Esophagus (tissue), 2 donors: ENCODE measurements around the gene PHF12. TPM values are rescaled to one million over a fixed set of nuclear protein-coding genes. Genes with fewer than 3 reads are reported as not detected.
"Not testable (repeated sequence)": the region's sequence is repeated elsewhere in the genome, so short reads cannot be mapped to it uniquely, and the experiment has no call there.

Experiments used
- H3K27ac ChIP-seq, 2 donors: one replicate each; pipeline ENCODE4 v1.5.1; 2013; ENCODE audit warnings: low read depth in 2 of 2, mild to moderate bottlenecking in 2 of 2, inconsistent platforms in 1 of 2, low read length in 1 of 2, moderate library complexity in 1 of 2
- H3K27me3 ChIP-seq, 2 donors: one replicate each; pipeline ENCODE4 v1.6.1; 2013; ENCODE audit warnings: low read length in 2 of 2, control low read depth in 1 of 2, mild to moderate bottlenecking in 1 of 2; ENCODE audit not compliant: insufficient read depth in 2 of 2, control insufficient read depth in 1 of 2
- H3K36me3 ChIP-seq, 2 donors: one replicate each; pipeline ENCODE4 v1.6.1; 2013; ENCODE audit warnings: low read length in 1 of 2; ENCODE audit not compliant: control insufficient read depth in 2 of 2, insufficient read depth in 2 of 2
- H3K4me1 ChIP-seq, 2 donors: one replicate each; pipeline ENCODE4 v1.6.1; 2013; ENCODE audit warnings: low read length in 1 of 2; ENCODE audit not compliant: control insufficient read depth in 2 of 2, insufficient read depth in 2 of 2
- H3K4me3 ChIP-seq, 2 donors: one replicate each; pipeline ENCODE4 v1.5.1; 2013; ENCODE audit warnings: low read length in 2 of 2, mild to moderate bottlenecking in 2 of 2, low read depth in 1 of 2, moderate library complexity in 1 of 2
- H3K9me3 ChIP-seq, 2 donors: one replicate each; pipeline ENCODE4 v1.6.1; 2013; ENCODE audit warnings: mild to moderate bottlenecking in 2 of 2, low read depth in 1 of 2, low read length in 1 of 2, moderate library complexity in 1 of 2; ENCODE audit not compliant: control insufficient read depth in 2 of 2, insufficient read depth in 1 of 2
- WGBS, 2 donors: extraction: QIAGEN DNeasy Blood & Tissue Kit; methylation state at CpG; one replicate each; pipeline ENCODE4 v1.1.7; 2013; 5-methylcytosine and 5-hydroxymethylcytosine counted together
- polyA plus RNA-seq, 2 donors: library from polyadenylated mRNA; stranded (reverse); fragments of 200-250 nt; gene quantifications; one replicate each; pipeline ENCODE4 v1.2.3, GENCODE V29; 2013
- donor health status: healthy with polysubstance abuse.
- donor health status: Bipolar disorder and iron deficiency.

The PHF12 gene
- polyA plus RNA-seq, 2 donors, result 8.6 to 9.1 TPM

GRCh38 chr17:28882154-28882895 is 69.0 kb downstream of the PHF12 start:
- peaks cover 0 to 6% of the 10 kb centered on the region in 2 donors for H3K4me1 ChIP-seq
- no peak overlapping the region for H3K4me3 ChIP-seq
- no peaks in the 10 kb centered on the region for H3K9me3 ChIP-seq
- H3K36me3 ChIP-seq, result peaks cover 43 to 65% of the 10 kb centered on the region in 2 donors
- 92 to 94% methylated on average over 18 of the region's 18 CpGs for WGBS, 2 donors
- H3K27ac ChIP-seq, result no peak overlapping the region
- H3K27me3 ChIP-seq, result no peaks in the 10 kb centered on the region

- peaks cover 0 to 6% of the 10 kb centered on the region in 2 donors for H3K4me1 ChIP-seq
- WGBS, 2 donors, result 91 to 96% methylated on average over 17 of the region's 17 CpGs
- H3K9me3 ChIP-seq, result no peaks in the 10 kb centered on the region
- H3K4me3 ChIP-seq, result no peak overlapping the region
- peaks cover 43 to 65% of the 10 kb centered on the region in 2 donors for H3K36me3 ChIP-seq
- H3K27me3 ChIP-seq, result no peaks in the 10 kb centered on the region
- no peak overlapping the region for H3K27ac ChIP-seq
Observed at GRCh38 chr17:28881533-28882056, 69.7 kb downstream of the PHF12 start.

GRCh38 chr17:28880572-28880945 is 70.8 kb downstream of the PHF12 start:
- WGBS, 2 donors, result 63 to 77% methylated on average over 10 of the region's 10 CpGs
- Histone ChIP-seq H3K9me3 (no peaks in the 10 kb centered on the region), H3K36me3 (peaks cover 43 to 58% of the 10 kb centered on the region in 2 donors), H3K27me3 (no peaks in the 10 kb centered on the region), H3K4me3 (no peak overlapping the region), H3K4me1 (peaks cover 0 to 8% of the 10 kb centered on the region in 2 donors), H3K27ac (no peak overlapping the region)

GRCh38 chr17:28879886-28880571 is 71.3 kb downstream of the PHF12 start:
- Histone ChIP-seq H3K27ac (no peak overlapping the region), H3K36me3 (peaks cover 37 to 53% of the 10 kb centered on the region in 2 donors), H3K4me3 (no peak overlapping the region), H3K9me3 (no peaks in the 10 kb centered on the region), H3K27me3 (no peaks in the 10 kb centered on the region), H3K4me1 (peaks cover 0 to 8% of the 10 kb centered on the region in 2 donors)
- 72 to 73% methylated on average over 9 of the region's 9 CpGs for WGBS, 2 donors

- WGBS, 2 donors, result 68 to 85% methylated on average over 4 of the region's 4 CpGs
- Histone ChIP-seq H3K4me3 (no peak overlapping the region), H3K36me3 (peaks cover 36 to 46% of the 10 kb centered on the region in 2 donors)
Observed at GRCh38 chr17:28878981-28879380, 72.3 kb downstream of the PHF12 start.

GRCh38 chr17:28878158-28878910 is 73.0 kb downstream of the PHF12 start:
- no peaks in the 10 kb centered on the region for H3K27me3 ChIP-seq
- 71 to 81% methylated on average over 2 of the region's 2 CpGs for WGBS, 2 donors
- no peak overlapping the region for H3K27ac ChIP-seq

More at GRCh38 chr17:28878981-28879380, 72.3 kb downstream of the PHF12 start:
- H3K27ac ChIP-seq, result no peak overlapping the region
- no peaks in the 10 kb centered on the region for H3K27me3 ChIP-seq
- H3K4me1 ChIP-seq, result peaks cover 0 to 8% of the 10 kb centered on the region in 2 donors
- H3K9me3 ChIP-seq, result no peaks in the 10 kb centered on the region

DNA sequence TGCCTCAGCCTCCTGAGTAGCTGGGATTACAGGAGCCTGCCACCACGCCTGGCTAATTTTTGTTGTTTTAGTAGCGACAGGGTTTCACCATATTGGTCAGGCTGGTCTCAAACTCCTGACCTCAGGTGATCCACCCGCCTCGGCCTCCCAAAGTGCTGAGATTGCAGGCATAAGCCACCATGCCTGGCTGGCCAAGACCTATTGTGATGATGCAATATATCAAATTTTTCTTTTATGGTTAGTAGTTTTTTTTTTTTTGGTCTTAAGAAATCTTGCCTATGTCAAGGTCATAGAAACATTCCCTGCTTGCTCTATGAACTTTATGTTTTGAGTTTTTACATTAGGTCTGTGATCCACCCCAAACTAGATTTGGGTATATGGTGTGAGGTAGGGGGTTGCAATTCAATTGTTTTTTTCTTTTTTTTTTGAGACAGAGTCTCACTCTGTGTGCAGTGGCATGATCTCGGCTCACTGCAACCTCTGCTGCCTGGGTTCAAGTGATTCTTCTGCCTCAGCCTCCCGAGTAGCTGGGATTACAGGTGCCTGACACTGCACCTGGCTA is 74.1 kb downstream of the PHF12 start:
- H3K4me3 ChIP-seq, H3K4me1 ChIP-seq, H3K27ac ChIP-seq, H3K27me3 ChIP-seq, H3K9me3 ChIP-seq: not testable (repeated sequence)
- H3K36me3 ChIP-seq, result peaks cover 28 to 34% of the 10 kb centered on the region in 2 donors
- WGBS, 2 donors, result 93% methylated on average over 6 of the region's 6 CpGs

More at GRCh38 chr17:28878158-28878910, 73.0 kb downstream of the PHF12 start:
- Histone ChIP-seq H3K4me1 (peaks cover 0 to 8% of the 10 kb centered on the region in 2 donors), H3K9me3 (no peaks in the 10 kb centered on the region), H3K36me3 (peaks cover 36 to 42% of the 10 kb centered on the region in 2 donors), H3K4me3 (no peak overlapping the region)

DNA sequence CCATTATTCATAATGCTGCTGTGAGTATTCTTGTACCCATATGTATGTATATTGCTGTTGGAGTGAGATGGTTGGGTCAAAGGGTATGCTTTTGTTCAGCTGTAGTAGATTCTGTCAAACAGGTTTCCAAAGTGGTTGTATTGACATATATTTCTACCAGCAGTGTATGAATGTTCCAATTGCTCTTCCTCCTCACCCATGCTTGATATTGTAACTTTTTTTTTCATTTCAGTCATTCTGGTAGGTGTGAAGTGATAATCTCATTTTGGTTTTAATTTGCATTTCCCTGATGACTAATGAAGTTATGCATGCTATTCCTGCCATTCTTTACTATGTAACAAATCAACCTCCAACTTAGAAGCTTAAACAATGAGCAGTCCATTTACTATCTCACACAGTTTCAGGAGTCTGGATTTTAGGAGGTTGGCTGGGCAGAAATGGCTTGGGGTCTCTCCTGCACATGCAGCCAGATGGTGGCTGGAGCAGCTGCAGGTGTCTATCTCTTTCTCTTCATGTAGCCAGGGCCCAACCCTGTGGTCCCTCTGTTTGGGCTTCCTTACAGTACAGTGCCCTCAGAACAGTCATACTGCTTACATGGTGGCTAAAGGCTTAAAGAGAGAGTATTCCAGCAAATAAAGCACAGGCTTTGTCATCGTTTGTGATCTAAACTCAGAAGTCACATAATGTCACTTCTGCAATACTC is 75.3 kb downstream of the PHF12 start:
- Histone ChIP-seq H3K4me3 (no peak overlapping the region), H3K4me1 (peaks cover 0 to 5% of the 10 kb centered on the region in 2 donors), H3K36me3 (peaks cover 17 to 22% of the 10 kb centered on the region in 2 donors), H3K27me3 (no peaks in the 10 kb centered on the region), H3K9me3 (no peaks in the 10 kb centered on the region), H3K27ac (peak overlapping the region; percentile 4 to 53)
- WGBS, 2 donors, result 46 to 47% methylated on average over 1 of the region's 1 CpG
